GM12875 (cell line): ENCODE results near the gene HGFAC.

Experiments used
- H3K4me3 ChIP-seq: one replicate; pipeline ENCODE4 v1.5.1; 2011; ENCODE audit warnings: low read depth, low read length, control low read depth
- TF ChIP-seq, protein P1 (sequence below): IDR thresholded peaks from 2 replicates; pipeline ENCODE4 v1.5.1; 2011; ENCODE audit warnings: low read depth, mild to moderate bottlenecking, control low read depth, inconsistent platforms, low read length, moderate library complexity, borderline replicate concordance; ENCODE audit not compliant: insufficient read depth

HGFAC gene

DNA sequence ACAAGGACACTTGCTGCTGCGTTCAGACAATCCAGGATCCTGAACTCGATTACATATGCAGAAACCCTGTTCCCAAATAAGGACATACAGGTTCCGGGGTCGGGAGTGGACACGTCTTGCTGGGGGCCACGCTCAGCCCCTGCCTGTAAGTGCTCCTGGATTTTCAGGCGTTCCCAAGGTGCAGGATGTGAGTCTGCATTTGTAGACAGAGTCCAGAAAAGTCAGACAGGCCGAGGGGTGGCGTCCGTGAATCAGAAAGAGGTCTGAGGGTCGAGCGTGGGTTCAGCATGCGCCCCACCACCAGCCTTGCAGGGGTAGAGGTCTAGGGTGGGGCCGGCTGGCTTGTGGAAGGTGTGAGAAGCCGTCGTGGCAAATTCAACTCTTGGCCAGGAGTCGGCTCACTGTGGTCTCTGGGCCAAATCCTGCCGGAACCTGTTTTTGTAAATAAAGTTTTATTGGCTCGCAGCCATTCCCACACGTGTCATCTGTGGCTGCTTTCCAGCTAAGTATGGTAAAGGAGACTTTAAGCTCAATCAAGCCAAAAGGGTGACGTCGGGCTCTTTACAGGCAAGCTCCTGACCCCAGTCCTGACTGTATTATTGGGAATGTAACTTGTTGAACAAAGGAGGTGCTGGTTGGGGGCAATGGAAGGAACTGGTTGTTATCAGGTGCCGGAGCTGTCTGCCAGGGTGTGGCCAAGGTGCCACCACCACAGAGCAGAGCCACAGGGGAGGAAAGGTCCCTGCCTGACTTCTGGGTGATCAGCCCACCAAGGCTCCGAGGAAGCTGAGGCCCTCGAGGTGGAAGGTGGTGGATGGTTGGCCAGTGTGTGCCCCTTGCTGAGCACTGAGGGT, 28.7 kb downstream of the HGFAC start:
- H3K4me3 ChIP-seq = no peak overlapping the region
- TF ChIP-seq, protein P1, sequence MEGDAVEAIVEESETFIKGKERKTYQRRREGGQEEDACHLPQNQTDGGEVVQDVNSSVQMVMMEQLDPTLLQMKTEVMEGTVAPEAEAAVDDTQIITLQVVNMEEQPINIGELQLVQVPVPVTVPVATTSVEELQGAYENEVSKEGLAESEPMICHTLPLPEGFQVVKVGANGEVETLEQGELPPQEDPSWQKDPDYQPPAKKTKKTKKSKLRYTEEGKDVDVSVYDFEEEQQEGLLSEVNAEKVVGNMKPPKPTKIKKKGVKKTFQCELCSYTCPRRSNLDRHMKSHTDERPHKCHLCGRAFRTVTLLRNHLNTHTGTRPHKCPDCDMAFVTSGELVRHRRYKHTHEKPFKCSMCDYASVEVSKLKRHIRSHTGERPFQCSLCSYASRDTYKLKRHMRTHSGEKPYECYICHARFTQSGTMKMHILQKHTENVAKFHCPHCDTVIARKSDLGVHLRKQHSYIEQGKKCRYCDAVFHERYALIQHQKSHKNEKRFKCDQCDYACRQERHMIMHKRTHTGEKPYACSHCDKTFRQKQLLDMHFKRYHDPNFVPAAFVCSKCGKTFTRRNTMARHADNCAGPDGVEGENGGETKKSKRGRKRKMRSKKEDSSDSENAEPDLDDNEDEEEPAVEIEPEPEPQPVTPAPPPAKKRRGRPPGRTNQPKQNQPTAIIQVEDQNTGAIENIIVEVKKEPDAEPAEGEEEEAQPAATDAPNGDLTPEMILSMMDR = no peak

DNA sequence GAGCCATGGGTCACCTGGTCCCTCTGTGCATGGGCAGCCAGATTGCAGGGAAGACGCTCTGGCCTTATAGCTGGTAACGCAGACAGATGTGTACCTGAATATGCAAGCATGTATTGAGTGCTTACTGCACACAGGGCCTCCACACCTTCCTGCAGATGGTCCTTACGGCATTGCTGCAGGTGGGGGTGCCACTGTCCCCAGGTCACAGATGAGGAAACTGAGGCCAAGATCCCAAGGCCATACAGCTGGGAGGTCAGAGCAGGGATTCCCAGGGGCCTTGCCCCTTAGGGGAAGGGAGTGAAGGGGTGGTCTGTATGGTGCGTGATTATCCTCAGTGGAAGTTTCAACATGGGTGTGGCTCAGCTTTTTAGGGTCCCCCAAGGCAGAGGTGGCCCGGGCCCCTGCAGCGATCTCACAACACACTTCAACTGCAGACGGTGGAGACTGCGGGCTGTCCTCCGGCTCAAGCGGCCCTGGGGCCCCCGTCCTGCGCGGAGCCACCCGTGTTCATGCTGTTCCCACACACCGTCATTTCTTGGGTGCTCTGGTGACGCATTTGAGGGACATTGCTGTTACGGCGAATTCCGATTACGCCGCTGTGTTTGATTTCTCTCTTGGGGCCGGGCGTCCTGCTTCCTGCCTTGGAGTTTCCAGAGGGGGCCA, 29.5 kb downstream of the HGFAC start:
- H3K4me3 ChIP-seq = no peak overlapping the region
- TF ChIP-seq, protein P1 = no peak

- no peak overlapping the region for H3K4me3 ChIP-seq
- TF ChIP-seq, protein P1 = no peak
Observed at GRCh38 chr4:3471886-3472285, 30.1 kb downstream of the HGFAC start.

GRCh38 chr4:3472411-3473141, 30.8 kb downstream of the HGFAC start:
- no peak overlapping the region for H3K4me3 ChIP-seq
- TF ChIP-seq, protein P1 = no peak

GRCh38 chr4:3473181-3473950, 31.6 kb downstream of the HGFAC start:
- no peak overlapping the region for H3K4me3 ChIP-seq
- TF ChIP-seq, protein P1 = no peak

DNA sequence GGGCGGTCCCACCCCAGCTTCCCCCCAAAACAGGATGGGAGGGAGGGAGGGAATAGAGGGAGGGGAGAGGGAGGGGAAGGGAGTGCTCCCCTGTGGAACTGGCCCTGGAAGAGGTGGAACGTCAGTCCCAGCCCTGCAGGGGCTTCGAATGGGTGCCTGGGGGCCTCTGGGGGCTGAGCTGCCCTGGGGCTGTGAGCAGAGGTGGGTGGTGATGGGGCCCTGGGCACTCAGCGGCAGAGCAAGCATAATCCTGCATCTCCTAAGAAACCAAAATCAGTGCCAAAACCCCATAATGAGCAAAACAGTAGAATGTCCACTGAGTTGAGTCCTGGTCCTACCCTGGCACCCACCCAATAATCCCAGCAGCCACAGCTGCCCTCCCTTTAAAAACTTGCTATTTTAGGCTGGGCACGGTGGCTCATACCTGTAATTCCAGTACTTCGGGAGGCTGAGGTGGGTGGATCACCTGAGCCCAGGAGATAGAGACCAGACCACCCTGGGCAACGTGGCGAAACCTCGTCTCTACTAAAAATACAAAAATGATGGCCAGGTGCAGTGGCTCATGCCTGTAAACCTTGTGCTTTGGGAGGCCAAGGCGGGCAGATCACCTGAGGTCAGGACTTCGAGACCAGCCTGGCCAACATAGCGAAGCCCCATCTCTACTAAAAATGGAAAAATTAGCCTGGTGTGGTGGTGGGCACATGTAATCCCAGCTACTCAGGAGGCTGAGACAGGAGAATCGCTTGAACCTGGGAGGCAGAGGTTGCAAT, 32.4 kb downstream of the HGFAC start:
- TF ChIP-seq, protein P1 = no peak

More for the DNA sequence above, 32.4 kb downstream of the HGFAC start:
- H3K4me3 ChIP-seq = no peak overlapping the region
